Effector memory CD8-positive, alpha-beta T cell (primary cell): ENCODE measurements around the gene BTN1A1.
"Not testable (repeated sequence)": the region's sequence is repeated elsewhere in the genome, so short reads cannot be mapped to it uniquely, and the experiment has no call there.

Experiments
- ATAC-seq: fragments of 150-1000 bp; cut with Tn5 transposase; replicated peaks from 2 replicates; pipeline ENCODE4 v1.10.0; 2021; ENCODE audit warnings: mild to moderate bottlenecking, moderate library complexity
- DNase-seq, 3 experiments: peaks; one replicate each; pipeline ENCODE4 v3.0.0; 2021
- H3K27ac Mint-ChIP-seq, 2 donors: one replicate each; pipeline ENCODE4 v1.8.0; 2022; ENCODE audit warnings: mild to moderate bottlenecking in 2 of 2, mixed read lengths in 2 of 2, moderate library complexity in 2 of 2
- H3K27me3 Mint-ChIP-seq, 2 donors: one replicate each; pipeline ENCODE4 v1.8.0; 2022; ENCODE audit warnings: mixed read lengths in 2 of 2
- H3K36me3 Mint-ChIP-seq: one replicate; pipeline ENCODE4 v1.8.0; 2022; ENCODE audit warnings: mild to moderate bottlenecking, moderate library complexity, mixed read lengths; ENCODE audit not compliant: insufficient read depth
- H3K4me1 Mint-ChIP-seq, 2 donors: one replicate each; pipeline ENCODE4 v1.8.0; 2022; ENCODE audit warnings: low read depth in 2 of 2, mixed read lengths in 2 of 2
- H3K4me3 Mint-ChIP-seq, 2 donors: one replicate each; pipeline ENCODE4 v1.8.0; 2022; ENCODE audit warnings: mild to moderate bottlenecking in 2 of 2, mixed read lengths in 2 of 2, moderate library complexity in 2 of 2
- H3K9me3 Mint-ChIP-seq, 2 donors: one replicate each; pipeline ENCODE4 v1.8.0; 2022; ENCODE audit warnings: mixed read lengths in 2 of 2
- total RNA-seq, 9 experiments: gene quantifications; one replicate each; lab custom pipeline; 2026; lab: John Stamatoyannopoulos, UW

The BTN1A1 gene, protein sequence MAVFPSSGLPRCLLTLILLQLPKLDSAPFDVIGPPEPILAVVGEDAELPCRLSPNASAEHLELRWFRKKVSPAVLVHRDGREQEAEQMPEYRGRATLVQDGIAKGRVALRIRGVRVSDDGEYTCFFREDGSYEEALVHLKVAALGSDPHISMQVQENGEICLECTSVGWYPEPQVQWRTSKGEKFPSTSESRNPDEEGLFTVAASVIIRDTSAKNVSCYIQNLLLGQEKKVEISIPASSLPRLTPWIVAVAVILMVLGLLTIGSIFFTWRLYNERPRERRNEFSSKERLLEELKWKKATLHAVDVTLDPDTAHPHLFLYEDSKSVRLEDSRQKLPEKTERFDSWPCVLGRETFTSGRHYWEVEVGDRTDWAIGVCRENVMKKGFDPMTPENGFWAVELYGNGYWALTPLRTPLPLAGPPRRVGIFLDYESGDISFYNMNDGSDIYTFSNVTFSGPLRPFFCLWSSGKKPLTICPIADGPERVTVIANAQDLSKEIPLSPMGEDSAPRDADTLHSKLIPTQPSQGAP
- total RNA-seq = 0 to 0.24 (median 0.11) reads per million in 9 experiments

DNA sequence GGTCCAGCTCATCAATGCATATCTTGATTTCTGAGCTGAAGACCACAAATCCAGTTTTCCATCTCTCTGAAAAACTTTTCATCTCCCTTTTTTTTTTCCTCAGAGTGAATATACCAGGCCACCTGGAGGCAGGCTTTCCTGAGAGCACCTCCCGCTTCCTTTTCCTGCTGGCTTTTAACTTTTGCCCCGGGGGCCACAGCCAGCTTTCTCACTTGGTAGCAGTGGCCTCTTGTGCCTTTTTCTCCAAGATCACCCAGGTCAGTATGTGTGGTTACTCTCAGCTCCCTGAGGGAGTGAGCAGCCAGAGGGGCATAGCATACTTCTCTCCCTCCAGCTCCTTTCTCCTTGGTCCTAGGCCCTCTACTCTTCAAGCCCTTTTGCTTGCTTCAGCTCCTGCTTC, at the start of gene BTN1A1:
Gene BTN1A1 (plus strand): TSS at position 202 of the 400 bp plus-strand sequence. CDS start 984 bp downstream, outside the sequence.
- Mint-ChIP-seq H3K4me1 (peaks cover 8% of the 10 kb centered on the region in 2 donors), H3K36me3 (no peaks in the 10 kb centered on the region), H3K27ac (no peak within 1 kb of the TSS), H3K4me3 (peak within 1 kb of the TSS; percentile 74 to 75), H3K27me3 (peaks cover 29 to 35% of the 10 kb centered on the region in 2 donors), H3K9me3 (no peaks in the 10 kb centered on the region)
- ATAC-seq (no peak), DNase-seq (no peak)

DNA sequence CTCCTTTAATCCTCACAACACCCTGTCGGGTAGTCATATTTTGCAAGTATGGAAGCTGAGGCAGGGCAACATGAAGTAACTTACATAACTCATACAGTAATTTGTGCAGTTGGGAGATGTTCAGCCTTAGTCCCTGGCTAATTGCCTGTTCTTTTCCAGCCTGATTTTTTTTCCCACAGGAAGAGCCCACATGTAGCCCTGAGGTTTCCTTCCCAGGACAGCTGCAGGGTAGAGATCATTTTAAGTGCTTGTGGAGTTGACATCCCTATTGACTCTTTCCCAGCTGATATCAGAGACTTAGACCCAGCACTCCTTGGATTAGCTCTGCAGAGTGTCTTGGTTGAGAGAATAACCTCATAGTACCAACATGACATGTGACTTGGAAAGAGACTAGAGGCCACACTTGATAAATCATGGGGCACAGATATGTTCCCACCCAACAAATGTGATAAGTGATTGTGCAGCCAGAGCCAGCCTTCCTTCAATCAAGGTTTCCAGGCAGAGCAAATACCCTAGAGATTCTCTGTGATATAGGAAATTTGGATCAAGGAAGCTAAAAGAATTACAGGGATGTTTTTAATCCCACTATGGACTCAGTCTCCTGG, 47.4 kb upstream of the BTN1A1 start:
- Mint-ChIP-seq H3K9me3 (no peaks in the 10 kb centered on the region), H3K36me3 (peaks cover 27% of the 10 kb centered on the region), H3K27me3 (no peaks in the 10 kb centered on the region), H3K4me1 (peaks cover 15 to 34% of the 10 kb centered on the region in 2 donors), H3K4me3 (no peak overlapping the region), H3K27ac (peak overlapping the region; percentile 41 to 76)
- ATAC-seq = no peak
- DNase-seq = no peak

DNA sequence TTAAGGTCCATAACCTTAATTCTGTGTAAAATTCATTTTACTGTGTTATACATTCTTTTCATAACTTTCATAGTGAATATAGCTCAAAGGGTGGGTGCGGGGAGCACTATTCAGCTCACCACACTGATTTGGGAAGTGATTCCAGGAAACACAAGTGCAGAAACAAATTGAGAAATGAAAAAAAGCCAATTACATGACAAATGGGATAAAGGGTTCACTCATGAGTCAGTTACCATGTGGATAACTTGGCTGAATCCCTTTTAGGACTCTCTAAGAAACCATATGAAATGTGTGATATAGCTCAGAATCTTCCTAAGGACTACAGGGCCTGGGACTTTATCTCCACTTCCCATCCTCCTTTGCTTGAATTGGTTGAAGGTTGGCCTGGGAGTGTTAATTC, 45.5 kb upstream of the BTN1A1 start:
- Mint-ChIP-seq H3K4me3 (no peak overlapping the region), H3K4me1 (peaks cover 27 to 43% of the 10 kb centered on the region in 2 donors), H3K36me3 (peaks cover 22% of the 10 kb centered on the region), H3K27me3 (no peaks in the 10 kb centered on the region), H3K9me3 (no peaks in the 10 kb centered on the region), H3K27ac (peak overlapping the region; percentile 77 to 84)
- ATAC-seq (no peak), DNase-seq (no peak)

DNA sequence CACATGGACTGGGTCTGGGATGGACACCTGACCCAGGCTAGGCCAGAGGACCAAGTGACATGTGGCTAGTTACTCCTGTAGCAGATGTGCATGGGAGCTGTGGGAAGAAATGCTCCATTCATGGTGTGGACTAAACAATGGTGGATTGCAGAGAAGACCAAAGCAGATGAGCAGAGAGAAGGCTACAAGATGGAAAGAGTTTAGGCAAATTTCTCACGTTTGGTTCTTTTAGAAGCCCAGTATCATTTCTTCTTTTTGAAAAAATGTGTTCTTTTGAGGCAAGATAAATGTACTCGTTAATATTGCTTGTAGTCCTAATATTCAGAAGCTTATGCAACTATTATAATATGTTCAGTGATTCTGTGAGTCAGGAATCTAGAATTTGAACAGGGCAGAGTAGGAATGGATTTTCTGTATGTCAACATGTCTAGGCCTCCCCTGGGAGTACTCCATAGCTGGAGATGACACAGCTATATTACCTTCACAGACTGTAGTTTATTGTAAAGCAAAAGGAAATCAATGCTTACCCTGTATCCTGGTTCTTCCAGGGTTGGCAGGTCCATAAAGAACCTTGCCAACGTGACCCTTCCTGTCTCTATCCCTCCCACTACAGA, 44.6 kb upstream of the BTN1A1 start:
- peaks cover 32 to 50% of the 10 kb centered on the region in 2 donors for H3K4me1 Mint-ChIP-seq
- peak overlapping the region; percentile 70 to 98 for H3K27ac Mint-ChIP-seq
- DNase-seq (no peak), ATAC-seq (no peak)
- no peaks in the 10 kb centered on the region for H3K9me3 Mint-ChIP-seq
- no peaks in the 10 kb centered on the region for H3K27me3 Mint-ChIP-seq
- H3K4me3 Mint-ChIP-seq = no peak overlapping the region
- peaks cover 21% of the 10 kb centered on the region for H3K36me3 Mint-ChIP-seq

DNA sequence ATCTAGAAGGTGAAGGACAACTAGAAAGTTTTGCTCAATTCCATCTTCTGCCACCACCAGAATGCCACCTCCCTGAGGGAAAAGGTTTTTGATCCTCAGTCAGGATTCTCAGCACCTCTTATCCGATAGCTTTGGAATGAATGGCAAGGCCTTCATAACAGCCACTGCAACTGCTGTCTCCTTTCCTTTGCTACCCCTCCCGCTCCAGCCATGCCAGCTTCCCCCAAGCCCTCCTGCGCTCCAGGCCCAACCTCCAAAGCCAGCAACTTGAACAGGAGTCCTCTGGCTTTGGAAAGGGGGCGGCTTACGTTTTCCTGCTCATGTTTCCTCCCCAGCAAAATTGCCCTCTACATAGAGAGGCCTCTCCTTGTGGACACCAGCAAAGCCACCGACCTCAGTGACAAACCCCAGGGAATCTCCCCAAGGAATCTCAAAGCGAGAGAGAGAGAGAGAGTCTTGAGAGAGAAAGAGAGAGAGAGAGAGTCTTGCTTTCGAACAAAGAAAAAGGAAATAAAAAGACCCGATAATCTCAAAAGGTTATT, 42.8 kb upstream of the BTN1A1 start:
- ATAC-seq = peak; percentile 24
- Mint-ChIP-seq H3K4me1 (peaks cover 42 to 58% of the 10 kb centered on the region in 2 donors), H3K36me3 (peaks cover 35% of the 10 kb centered on the region), H3K9me3 (no peaks in the 10 kb centered on the region), H3K27me3 (no peaks in the 10 kb centered on the region), H3K4me3 (peak overlapping the region; percentile 98), H3K27ac (peak overlapping the region; percentile 98 to 99)
- DNase-seq = no peak

DNA sequence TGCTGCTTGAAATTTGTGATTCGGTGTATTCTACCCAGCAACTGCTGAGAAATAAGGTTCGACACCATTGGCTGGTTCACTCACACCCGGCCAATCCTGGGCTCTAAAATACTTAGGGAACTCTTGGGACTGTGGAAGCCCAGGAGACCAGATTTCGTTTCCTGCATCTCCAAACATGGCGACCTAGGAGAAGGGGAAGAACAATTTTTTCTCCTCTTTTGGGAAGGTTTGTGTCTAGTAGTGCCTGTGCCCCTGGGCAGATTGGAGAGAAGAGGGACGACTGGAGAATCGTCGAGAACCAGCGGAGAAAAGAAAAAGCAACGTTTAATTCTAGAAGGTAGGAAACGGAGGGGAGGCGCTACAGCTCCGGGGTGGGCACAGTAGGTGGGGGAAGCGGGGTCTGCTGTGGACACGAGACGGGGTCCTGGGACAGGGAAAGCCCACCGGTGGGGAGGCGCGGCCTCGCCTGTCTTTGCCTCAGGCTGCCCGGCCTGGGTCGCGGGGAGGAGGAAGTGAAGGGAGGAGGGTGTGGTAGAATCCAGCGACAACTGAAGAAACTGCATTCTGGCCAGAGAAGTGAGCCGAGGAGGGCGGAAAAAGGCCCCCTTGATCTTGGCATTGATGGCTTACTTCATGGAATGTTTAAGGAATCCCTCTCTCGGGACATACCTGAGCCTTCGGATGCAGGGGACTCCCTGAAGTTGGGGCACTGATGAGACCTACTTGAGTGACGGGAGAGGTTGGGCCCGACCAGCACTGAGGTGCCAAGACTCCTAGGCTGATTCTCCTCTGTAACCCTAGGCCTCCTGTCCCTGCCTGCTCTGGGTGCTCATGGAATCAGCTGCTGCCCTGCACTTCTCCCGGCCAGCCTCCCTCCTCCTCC, 42.1 kb upstream of the BTN1A1 start, which contains the start of gene BTN2A1:
Gene BTN2A1 (plus strand): TSS at position 150 of the 883 bp plus-strand sequence. CDS start 682 bp downstream, at position 832.
- ATAC-seq = peak; percentile 97
- no peaks in the 10 kb centered on the region for H3K27me3 Mint-ChIP-seq
- peaks cover 41% of the 10 kb centered on the region for H3K36me3 Mint-ChIP-seq
- H3K4me1 Mint-ChIP-seq = peaks cover 47 to 64% of the 10 kb centered on the region in 2 donors
- DNase-seq = peak; percentile 57 to 62 (median 60)
- peak within 1 kb of the TSS; percentile 98 to 99 for H3K27ac Mint-ChIP-seq
- peak within 1 kb of the TSS; percentile 98 for H3K4me3 Mint-ChIP-seq
- no peaks in the 10 kb centered on the region for H3K9me3 Mint-ChIP-seq

DNA sequence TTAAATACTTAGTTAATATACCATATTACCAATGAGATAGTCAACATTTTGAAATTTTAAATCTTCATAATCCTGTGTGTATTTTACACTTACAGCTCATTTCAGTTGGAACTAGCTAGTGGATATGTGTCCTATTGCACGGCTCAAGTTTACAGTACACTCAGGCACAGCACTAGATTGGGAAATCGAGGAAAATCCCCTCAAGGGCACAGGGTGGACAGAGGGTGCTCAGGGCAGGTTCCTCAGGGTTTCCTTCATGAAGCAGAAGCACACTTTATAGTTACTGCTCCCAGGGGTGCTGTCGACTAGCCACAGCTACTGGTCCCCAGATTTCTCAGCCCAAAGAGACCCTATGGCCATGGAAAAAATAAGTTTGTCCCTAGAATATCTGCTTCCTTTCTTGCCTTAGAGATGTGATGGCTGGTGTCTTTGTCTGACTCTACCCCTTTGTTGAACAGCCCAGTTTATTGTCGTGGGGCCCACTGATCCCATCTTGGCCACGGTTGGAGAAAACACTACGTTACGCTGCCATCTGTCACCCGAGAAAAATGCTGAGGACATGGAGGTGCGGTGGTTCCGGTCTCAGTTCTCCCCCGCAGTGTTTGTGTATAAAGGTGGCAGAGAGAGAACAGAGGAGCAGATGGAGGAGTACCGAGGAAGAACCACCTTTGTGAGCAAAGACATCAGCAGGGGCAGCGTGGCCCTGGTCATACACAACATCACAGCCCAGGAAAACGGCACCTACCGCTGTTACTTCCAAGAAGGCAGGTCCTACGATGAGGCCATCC, 40.9 kb upstream of the BTN1A1 start:
- DNase-seq (no peak), ATAC-seq (no peak)
- H3K9me3 Mint-ChIP-seq = no peaks in the 10 kb centered on the region
- H3K27ac Mint-ChIP-seq = peak overlapping the region; percentile 78 to 99
- no peaks in the 10 kb centered on the region for H3K27me3 Mint-ChIP-seq
- H3K36me3 Mint-ChIP-seq = peaks cover 53% of the 10 kb centered on the region
- H3K4me3 Mint-ChIP-seq = peak overlapping the region; percentile 98
- peaks cover 56 to 73% of the 10 kb centered on the region in 2 donors for H3K4me1 Mint-ChIP-seq

DNA sequence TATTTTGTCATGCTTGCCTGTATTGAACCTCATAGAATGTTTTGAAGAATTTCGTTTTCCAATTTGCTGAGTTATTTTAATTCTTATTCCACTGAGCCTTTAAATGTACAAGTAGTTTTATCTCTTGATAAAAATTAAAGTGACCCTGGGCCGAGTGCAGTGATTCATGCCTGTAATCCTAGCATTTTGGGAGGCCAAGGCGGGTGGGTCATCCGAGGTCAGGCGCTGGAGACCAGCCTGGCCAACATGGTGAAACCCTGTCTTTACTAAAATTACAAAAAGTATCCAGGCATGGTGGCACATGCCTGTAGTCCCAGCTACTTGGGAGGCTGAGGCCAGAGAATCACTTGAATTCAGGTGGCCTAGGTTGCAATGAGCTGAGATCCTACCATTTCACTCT, 38.8 kb upstream of the BTN1A1 start:
- peak overlapping the region; percentile 55 to 73 for H3K27ac Mint-ChIP-seq
- not testable (repeated sequence) for ATAC-seq, H3K27me3 Mint-ChIP-seq, DNase-seq, H3K9me3 Mint-ChIP-seq
- H3K4me1 Mint-ChIP-seq = peaks cover 60 to 76% of the 10 kb centered on the region in 2 donors
- peaks cover 72% of the 10 kb centered on the region for H3K36me3 Mint-ChIP-seq
- peak overlapping the region; percentile 98 for H3K4me3 Mint-ChIP-seq

DNA sequence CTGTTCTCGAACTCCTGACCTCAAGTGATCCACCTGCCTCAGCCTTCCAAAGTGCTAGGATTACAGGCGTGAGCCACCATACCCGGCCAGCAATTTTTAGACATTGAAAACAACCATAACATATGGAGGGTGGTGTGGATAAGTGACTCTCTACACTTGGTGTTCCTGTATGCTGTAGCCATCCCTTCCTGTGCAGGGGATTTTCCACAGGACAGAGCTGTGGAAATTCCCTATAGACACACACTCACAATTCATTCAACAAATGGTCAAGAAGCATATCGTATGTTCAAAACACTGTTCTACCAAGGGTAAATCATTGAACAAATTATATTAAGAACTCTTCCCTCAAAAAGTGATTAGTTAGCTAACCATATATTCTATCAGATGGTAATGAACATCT, 36.1 kb upstream of the BTN1A1 start:
- Mint-ChIP-seq H3K4me3 (no peak overlapping the region), H3K36me3 (peaks cover 85% of the 10 kb centered on the region), H3K27ac (peak overlapping the region; percentile 5 to 76), H3K27me3 (no peaks in the 10 kb centered on the region), H3K9me3 (no peaks in the 10 kb centered on the region), H3K4me1 (peaks cover 48 to 59% of the 10 kb centered on the region in 2 donors)
- DNase-seq (no peak), ATAC-seq (no peak)

DNA sequence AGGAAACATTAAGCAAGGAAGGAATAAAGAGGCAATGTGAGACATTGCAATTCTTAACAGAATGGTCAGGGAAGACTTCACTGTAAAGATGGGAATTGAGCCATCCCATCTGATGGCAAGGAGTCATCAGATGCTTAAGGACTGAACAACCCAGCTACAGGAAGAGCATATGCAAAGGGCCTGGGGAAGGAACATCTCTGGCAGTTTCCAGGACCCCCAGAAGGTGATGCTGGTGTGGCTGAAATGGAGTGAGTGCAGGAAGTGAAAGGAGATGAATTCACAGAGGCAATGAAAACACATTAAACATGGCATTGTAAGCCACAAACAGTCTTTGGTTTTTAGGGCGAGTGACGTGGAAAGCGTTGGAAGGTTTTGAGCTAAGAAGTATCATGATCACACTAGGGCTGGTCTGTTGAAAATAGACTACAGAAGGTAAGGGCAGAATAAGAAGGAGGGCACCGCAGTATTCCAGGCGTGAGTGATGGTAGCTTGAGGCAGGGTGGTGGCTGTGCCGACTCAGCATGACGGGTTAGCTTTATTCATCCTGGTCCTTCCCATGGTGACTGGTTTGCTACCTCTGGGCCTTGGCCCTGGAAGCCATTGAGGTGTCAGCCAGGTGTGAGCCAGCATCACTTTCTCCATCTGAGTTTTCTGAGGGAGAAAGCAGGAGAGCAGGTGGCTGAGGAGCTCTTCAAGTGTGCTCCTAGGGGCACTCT, 35.5 kb upstream of the BTN1A1 start:
- Mint-ChIP-seq H3K4me3 (no peak overlapping the region), H3K36me3 (peaks cover 79% of the 10 kb centered on the region), H3K9me3 (no peaks in the 10 kb centered on the region), H3K27ac (peak overlapping the region; percentile 49 to 76), H3K27me3 (no peaks in the 10 kb centered on the region), H3K4me1 (peaks cover 42 to 53% of the 10 kb centered on the region in 2 donors)
- ATAC-seq (no peak), DNase-seq (no peak)

DNA sequence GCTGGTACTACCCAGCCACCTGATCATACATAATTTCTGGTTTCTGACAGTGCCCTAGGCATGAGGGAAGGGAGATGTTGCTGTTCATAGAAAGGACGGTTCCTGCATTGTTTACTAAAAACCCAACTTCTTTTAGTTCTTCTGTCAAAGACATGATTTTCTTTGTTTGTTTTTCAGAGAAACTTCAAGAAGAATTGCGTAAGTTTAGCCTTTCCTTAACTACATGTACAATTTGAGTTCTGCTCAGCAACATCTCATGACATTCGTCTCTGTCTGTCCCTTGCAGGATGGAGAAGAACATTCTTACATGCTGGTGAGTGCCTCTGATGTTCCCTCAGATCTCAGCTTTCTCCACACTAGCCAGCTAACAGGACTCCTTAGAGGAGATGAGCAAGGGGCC, 34.3 kb upstream of the BTN1A1 start:
- Mint-ChIP-seq H3K27ac (peak overlapping the region; percentile 29 to 41), H3K4me3 (no peak overlapping the region), H3K36me3 (peaks cover 69% of the 10 kb centered on the region), H3K4me1 (peaks cover 32 to 41% of the 10 kb centered on the region in 2 donors), H3K27me3 (no peaks in the 10 kb centered on the region), H3K9me3 (no peaks in the 10 kb centered on the region)
- DNase-seq = no peak
- ATAC-seq = no peak
